HG02610 (cell line): ENCODE data around the gene USHBP1.

ENCODE experiments used
- ATAC-seq: cut with Tn5 transposase; IDR thresholded peaks from one replicate; pipeline ENCODE4 v1.9.1; 2021; ENCODE audit warnings: mild to moderate bottlenecking, moderate library complexity; ENCODE audit not compliant: unreplicated experiment

Gene USHBP1

GRCh38 chr19:17214508-17215126 is 49.9 kb downstream of the USHBP1 start:
- ATAC-seq = no peak

- ATAC-seq = no peak
Measured at GRCh38 chr19:17213334-17213733, 51.2 kb downstream of the USHBP1 start.

DNA sequence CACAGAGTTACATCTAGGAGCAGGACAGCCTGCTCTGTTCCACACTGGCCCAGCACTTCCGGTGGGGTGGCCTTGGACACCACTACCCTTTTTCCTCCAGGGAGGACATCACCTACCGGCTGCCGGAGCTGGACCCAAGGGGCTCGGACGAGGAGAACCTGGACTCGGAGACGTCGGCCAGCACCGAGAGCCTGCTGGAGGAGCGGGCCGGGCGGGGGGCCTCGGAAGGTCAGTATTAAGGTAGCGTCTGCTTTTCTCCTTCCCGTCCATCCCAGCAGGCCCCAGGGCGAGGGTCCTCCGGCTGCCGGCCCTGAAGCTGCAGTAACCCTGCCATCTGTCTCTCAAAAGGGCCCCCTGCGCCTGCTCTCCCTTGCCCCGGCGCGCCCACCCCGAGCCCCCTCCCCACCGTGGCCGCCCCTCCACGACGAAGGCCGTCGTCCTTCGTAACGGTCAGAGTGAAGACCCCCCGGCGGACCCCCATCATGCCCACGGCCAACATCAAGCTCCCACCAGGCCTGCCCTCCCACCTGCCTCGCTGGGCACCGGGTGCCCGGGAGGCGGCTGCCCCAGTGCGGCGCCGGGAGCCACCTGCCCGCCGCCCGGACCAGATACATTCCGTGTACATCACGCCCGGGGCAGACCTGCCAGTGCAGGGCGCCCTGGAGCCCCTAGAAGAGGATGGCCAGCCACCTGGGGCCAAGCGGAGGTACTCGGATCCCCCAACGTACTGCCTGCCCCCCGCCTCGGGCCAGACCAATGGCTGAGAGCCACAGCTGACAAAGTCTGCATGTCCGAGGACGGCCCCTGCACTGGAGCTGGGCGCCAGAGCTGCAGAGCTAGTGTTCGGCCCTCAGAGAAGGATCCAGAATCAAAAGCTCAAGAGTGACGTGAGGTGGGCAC is 52.7 kb downstream of the USHBP1 start:
- no peak for ATAC-seq

GRCh38 chr19:17210296-17210695 is 54.2 kb downstream of the USHBP1 start:
- ATAC-seq = no peak

DNA sequence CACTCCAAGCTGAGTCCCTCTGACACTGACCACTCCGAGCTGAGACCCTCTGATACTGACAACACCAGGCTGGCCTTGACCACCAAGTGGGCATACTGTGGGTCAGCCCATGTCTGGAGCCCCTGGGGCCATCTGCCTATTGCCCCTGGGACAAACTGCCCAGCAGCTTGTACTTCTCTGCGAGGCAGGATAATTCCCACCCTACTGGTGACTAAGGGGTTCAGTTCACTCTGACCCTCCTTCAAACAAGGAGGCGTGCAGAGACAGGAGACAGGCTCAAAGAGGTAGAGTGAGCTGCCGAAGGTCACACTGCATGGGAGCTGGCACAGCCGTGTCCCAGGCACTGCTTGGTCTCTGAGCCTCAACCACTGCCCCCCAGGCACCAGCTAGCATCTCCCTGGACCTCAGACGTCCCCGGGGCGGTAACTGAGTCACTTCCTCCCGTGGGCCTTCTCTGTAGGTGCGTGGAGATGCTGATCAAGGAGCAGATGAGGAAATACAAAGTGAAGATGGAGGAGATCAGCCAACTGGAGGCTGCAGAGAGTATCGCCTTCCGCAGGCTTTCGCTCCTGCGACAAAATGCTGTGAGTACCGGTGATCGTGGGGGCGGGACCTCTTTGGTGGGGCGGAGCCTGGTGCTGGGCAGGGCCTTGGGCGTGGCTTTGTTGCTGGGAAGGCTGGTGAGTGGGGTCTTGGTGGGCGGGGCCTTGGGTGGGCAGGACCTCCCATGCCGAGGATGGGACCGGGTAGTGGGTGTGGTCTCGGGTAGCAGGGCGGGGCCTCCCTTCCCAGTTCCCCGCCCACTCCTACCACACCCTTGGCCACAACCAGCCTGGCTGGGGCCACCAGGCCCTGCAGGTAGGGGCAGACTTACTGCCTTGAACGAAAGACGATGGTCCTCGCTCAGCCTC is 55.2 kb downstream of the USHBP1 start:
- no peak for ATAC-seq

DNA sequence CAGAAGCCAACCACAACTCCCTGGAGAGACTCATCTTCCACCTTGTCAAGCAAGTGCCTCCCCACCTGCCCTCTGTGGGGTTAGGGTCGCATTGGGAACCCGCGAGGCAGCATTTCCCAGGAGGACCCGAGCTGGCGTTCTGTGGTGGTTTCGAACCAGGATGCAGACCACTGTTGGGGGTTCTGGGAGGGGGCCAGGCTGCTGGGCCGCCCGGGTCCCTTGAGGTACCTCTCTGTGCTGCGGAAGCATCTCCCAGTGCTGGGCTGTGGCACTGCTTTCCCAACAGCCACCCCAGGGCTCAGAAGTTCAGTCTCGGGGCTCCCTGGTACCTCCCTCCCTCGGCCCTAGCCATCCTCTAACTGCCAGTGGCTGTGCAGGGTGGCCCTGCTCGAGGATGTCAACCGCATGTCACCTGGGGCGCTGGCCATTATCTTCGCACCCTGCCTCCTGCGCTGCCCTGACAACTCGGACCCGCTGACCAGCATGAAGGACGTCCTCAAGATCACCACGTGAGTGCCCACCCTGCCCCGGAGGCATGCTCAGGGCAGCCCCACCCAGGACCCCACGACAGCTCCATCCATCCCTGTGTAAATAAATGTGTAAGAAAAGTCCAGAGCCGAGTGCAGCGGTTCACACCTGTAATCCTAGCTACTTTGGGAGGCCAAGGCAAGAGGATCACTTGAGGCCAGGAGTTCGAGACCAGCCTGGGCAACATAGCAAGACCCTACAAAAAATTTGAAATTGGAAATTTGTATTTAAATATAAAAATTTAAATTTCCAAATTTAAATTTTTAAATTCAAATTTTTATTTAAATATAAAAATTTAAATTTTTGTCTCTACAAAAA is 57.6 kb downstream of the USHBP1 start:
- no peak for ATAC-seq

DNA sequence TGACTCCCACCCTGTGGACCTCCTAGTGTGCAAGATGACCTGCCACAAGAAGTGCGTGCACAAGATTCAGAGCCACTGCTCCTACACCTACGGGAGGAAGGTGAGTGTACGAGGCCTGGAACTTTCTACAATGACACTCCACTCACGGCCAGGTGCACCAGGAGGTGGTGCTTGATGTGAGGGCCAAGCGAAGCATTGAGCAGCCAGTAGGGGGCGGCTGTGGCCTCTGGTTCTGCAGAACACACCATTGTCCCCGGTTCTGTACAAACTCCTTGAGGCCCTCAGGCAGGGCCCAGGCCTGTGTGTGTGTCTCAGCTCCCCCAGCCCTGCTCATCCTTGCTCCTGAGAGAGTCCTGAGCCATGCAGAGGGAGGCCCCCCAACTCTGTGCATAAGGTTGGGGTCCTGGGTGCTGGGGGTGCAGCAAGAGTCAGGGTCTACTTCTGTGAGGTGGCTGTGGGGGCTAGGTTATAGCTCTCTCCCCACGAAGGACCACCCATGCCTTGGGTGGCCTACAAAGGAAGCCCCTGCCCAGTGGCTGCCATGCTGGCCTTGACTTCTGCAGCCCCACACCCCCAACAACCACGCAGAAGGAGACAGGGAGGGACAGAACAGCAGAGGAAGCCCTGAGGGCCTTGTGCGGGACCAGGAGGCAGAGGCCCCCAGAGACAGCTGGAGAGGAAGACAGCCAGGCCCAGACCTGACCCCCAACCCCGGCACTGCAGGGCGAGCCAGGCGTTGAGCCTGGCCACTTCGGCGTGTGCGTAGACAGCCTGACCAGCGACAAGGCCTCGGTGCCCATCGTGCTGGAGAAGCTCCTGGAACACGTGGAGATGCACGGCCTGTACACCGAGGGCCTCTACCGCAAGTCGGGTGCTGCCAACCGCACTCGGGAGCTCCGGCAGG is 59.1 kb downstream of the USHBP1 start:
- no peak for ATAC-seq

- ATAC-seq = no peak
Measured at GRCh38 chr19:17202713-17203112, 61.8 kb downstream of the USHBP1 start.

- ATAC-seq = no peak
Measured at GRCh38 chr19:17202249-17202648, 62.3 kb downstream of the USHBP1 start.

DNA sequence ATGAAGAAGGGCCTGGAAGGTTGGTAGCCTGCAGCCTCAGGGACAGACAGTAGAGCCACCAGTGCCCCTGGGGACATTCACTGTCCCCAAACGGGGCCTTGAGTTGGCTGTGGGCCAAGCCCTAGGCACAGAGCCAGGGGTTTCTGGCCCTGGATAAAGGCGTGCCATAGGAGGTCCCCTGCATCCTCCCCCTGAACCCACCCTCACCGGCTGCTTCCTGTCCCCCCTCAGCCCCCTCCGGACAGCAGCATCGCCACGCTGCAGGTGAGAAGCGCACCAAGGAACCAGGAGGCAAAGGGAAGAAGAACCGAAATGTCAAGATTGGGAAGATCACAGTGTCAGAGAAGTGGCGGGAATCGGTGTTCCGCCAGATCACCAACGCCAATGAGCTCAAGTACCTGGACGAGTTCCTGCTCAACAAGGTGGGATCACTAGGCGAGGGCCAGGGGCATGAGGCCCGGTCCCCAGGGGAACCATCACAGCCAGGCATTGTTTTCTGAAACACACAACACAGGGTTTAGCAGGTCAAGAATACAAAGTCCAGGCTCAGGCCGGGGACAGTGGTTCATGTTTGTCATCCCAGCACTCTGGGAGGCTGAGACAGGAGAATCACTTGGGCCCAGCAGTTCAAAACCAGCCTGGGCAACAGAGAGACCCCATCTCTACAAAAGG is 64.0 kb downstream of the USHBP1 start:
- no peak for ATAC-seq
